NCI-H2171 treated with DMSO at 0.1 percent for 48 hours (cell line): ENCODE data around the gene LRRC75A.
"Not testable (repeated sequence)": the region's sequence is repeated elsewhere in the genome, so short reads cannot be mapped to it uniquely, and the experiment has no call there.

Source experiments
- DNase-seq: peaks from one replicate; lab custom pipeline; 2025; lab: John Stamatoyannopoulos, UW

LRRC75A gene

DNA sequence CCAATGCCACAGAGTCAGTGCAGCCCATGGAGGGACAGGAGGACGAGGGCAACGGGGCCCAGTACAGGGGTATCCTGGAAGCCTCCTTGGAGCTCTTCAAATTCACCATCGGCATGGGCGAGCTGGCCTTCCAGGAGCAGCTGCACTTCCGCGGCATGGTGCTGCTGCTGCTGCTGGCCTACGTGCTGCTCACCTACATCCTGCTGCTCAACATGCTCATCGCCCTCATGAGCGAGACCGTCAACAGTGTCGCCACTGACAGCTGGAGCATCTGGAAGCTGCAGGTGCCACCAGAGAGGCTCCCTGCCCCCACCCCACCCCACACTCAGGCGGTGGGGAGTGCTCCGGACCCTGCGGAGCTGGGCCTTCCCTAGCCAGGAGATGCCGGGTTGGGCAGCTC, 60.0 kb downstream of the LRRC75A start:
- no peak for DNase-seq

DNA sequence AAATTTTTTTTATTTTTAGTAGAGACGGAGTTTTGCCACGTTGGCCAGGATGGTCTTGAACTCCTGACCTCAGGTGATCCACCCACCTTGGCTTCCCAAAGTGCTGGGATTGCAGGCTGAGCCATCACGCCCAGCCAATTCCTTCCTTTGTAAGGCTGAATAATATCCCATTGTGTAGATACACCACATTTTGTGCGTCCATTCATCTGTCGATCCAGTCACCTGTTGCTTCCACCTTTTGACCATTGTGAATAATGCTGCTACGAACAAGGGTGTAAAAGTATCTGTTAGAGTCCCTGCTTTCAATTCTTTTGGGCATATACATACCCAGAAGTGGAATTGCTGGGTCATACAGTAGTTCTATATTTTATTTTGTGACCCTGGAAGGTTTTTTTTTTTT, 61.3 kb downstream of the LRRC75A start:
- DNase-seq: no peak

DNA sequence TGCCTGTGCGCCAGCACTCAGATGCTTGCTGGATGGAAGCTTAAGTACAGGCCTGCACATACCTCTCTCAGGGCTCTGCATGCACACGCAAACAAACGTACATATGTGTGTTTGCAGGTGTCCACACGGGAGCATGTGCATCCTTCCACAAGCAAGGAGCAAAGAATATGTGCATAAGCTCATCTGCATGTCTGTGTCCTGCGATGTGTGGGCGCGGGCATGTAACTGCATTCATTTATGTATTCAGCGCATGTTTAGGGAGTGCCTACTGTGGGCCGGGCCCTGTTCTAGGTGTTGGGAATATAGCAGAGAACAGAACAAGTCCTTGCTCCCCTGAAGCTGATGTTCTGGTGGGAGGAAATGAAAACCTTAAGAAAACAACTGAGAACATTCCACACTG, 62.9 kb downstream of the LRRC75A start:
- DNase-seq: no peak

DNA sequence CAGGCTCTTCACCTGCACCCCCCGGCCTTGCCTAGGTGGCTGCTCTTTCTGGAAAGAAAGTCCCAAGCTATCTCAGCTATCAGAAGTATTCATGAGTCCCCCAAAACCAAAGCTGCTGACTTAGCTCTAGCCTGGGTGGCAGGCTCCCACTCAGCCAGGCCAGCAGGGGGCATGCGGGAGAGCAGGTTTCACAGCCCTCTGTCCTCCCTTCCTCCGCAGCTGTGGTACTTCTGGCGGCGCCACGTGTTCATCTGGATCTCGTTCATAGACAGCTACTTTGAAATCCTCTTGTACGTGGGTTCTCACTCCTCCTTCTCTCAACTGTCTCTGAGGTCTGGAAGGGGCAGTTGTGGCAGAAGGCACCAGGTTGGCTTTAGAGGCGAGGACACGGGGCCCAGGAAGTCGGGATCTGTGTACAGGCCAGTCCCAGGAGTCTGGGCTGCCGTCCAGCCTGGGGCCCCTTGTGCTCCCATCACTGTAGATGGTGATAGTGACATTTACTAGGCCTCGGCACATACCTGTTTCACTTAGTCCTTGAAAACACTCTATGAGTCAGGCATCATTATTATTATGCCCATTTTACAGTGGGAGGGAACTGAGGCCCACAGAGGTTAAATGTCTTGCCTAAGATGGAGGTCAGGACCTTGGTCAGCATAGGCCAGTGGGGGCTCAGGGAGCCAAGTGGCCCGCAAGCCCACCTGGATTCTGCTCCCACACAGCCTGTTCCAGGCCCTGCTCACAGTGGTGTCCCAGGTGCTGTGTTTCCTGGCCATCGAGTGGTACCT, 63.7 kb downstream of the LRRC75A start:
- DNase-seq: peak; percentile 13

DNA sequence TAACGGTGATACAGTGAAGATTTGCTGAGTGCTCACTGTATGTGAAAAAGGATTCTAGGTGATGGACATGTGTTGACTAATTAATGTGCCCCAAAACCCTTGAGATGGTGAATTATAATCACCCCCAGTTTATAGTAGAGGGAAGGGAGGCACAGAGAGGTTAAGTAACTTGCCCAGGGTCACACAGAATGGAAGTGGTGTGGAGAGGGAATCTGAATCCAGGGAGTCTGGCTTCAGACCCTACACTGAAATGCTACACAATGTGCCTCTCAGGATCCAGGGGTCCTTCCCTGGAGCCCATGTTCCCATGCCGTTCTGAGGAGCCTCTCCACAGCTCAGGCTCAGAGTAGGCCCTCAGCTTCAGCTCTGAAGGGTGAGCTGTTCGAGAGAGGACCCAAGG, 65.0 kb downstream of the LRRC75A start:
- DNase-seq: no peak

DNA sequence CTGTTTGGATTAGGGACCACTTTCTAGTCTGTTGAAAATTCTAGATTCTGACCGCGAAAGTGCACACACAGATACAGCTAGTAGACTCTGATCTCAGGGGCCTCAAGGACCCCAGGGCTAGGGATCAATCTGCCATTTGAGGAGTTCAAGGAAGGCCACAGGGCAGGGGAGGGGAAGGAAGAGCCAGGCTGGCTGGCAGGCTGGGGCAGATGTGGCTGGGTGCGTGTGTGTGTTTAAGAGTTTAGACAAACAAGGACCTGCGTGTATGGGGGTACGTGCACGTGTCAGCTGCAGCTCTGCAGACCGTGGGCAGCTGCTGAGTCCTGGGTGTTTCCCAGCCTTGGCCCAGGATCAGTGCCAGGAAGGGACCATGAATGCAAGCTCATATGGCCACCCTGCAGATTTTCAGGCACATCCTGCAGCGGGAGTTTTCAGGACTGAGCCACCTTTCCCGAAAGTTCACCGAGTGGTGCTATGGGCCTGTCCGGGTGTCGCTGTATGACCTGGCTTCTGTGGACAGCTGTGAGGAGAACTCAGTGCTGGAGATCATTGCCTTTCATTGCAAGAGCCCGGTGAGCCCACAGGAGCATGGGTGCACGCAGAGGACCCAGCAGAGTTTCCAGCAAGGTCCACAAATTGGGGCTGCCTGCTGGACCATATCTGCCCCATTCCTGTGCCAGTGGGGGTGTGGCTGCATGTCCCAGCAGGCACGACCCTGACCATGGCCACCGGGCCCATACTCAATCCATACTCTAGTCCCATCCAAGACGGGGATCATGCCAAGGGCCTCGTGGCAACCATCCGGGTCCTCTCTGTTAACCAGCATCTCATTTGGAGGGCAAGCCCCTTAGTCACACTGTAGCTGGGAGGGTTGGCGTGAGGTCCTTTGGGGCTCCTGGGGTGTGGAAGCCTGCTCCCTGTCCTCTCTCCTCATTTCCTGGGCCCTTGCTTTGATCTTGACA, 66.0 kb downstream of the LRRC75A start:
- DNase-seq: no peak

DNA sequence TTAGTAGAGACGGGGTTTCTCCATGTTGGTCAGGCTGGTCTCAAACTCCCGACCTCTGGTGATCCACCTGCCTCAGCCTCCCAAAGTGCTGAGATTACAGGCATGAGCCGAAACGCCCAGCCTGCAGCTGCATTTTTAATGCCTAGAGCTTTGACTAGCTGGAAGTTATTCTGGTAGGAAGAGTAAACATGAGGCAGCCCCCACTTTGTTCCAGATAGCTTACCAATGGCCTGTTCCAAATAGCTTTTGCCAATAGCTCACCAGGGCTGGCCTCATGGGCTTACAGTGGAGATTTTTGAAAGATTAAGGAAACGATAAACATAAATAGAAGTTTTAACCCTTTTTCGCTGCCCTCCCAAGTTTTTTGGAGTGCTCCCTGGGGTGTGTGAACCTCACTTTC, 66.8 kb downstream of the LRRC75A start:
- DNase-seq: no peak

DNA sequence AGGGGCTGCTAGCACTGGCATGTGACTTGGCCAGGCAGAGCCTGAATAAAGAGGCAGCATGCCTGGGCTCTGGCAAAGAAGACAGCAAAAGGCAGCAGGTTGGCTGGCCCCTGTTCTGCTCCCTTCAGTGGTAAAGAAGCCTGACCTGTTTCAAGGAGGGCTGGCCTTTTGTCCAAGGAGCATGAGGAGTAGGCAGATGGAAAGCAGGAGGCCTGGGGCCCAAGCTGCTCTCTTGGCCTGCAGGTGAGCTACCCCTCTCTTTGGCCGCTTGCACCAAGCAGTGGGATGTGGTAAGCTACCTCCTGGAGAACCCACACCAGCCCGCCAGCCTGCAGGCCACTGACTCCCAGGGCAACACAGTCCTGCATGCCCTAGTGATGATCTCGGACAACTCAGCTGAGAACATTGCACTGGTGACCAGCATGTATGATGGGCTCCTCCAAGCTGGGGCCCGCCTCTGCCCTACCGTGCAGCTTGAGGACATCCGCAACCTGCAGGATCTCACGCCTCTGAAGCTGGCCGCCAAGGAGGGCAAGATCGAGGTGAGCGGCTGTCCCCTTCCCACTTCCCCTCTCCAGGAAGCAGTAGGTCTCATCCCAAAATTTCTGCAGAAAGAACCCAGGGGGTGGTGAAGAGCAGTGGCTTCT, 68.6 kb downstream of the LRRC75A start:
- no peak for DNase-seq

DNA sequence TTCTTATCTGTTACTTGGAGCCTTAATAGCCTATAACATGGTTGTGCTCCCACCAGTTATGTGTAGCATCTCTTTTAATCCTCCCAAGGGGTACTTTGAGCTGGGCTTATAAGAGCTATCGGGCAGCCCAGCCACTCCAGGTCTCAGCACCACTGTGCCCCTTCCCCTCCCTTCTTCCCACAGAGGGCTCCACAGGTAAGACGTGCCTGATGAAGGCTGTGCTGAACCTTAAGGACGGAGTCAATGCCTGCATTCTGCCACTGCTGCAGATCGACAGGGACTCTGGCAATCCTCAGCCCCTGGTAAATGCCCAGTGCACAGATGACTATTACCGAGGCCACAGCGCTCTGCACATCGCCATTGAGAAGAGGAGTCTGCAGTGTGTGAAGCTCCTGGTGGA, 69.6 kb downstream of the LRRC75A start:
- no peak for DNase-seq

DNA sequence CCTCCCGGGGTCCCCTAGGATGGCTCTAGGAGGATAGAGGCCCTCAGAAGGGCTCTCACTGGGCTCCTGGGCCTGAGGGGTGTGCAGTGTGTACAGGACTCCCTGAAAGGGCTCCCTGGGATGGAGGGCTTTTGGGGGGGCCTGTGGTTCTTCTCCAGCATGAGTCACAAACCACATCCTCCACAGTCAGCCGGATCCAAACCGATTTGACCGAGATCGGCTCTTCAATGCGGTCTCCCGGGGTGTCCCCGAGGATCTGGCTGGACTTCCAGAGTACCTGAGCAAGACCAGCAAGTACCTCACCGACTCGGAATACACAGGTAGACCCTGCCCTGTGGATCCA, 72.1 kb downstream of the LRRC75A start:
- no peak for DNase-seq

DNA sequence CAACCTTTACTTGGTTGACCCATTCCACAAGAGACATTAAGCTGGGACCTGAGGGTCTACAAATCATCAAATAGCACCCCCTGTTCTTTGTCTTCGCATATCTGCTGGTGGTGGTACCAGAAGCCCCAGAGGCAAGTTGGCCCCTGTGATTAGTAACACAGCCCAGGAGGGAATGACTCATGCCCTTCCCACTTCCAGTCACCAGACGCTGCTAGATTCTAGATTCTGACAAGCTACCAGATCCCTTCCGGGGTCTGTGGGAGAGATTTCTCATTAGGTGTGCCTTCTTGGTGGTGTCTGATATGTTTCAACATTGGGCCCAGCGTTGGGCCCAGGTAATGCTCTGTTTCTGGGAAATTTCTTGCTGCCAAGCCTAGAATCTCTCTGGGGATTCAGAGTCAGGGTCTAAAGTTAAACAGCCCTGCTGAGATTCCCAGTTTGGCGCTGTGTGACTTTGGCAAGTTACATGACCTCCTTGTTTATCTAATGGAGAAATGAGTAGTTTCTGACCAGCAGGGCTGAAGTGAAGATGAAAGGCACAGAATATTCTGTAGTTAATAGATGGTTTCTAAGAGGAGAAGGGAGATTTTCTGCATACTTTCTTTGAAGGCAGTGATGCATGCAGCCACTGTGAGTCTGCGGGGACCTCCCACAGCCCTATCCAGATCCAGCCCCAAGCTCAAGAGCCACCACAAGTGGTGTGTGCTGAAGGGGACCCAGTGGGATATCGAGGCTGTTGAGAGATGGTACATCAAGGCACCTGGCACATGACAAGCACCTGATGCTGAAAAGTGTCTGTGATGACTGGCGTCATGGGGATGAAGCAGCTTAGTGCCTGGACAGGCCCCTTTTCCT, 72.7 kb downstream of the LRRC75A start:
- no peak for DNase-seq

DNA sequence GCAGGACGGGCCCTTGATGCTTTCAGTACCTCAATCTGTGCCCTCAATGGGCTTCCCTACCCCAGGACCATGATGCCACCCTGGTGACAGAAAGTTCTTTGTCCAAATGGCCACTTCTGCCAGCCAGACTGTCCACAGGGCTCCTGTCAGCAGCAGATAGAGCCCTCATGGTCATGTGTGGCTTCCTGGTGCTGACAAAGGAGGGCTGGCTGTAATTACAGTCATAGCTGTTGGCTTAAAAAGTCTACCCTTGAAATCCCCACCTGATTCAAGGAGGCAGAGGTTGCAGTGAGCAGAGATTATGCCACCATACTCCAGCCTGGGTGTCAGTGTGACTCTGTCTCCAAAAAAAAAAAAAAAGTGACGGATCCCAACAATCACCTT, 73.3 kb downstream of the LRRC75A start:
- no peak for DNase-seq

DNA sequence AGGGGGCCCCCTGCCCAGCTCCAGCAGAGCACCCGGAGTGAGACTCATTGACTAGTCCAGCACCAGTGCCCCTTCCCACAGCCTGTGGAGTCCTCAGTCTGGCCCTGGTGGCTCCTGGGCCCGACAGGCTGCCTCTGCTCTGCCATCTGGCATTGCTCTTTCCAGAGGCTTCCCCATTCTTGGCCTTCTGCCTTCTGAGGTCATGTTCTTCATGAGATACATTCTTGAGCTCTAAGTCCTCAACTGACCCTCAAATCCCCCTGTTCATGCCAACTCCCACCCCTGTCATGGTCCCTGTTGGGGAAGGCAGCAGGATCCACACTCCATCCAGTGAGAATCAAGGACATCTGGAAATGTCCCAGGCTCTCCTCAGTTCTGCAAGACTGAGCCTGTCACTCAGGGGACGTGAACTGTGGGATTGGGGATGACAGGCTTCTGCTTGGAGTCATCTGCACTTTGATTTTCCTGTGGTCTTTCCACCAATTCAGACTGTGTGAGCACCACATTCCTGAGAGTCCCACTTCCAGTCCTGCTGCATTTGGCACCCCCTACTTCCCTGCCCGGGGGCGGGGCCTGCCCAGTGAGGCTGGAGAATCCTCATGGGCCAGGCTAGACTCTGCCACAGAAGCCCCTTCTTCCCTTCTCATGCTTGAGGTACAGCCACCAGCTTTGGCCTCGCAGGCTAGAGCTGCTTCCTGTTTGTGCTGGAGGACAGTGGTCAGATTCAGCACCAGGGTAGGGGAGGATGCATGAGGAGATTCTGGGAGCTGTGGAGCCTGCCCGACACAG, 73.9 kb downstream of the LRRC75A start:
- no peak for DNase-seq

DNA sequence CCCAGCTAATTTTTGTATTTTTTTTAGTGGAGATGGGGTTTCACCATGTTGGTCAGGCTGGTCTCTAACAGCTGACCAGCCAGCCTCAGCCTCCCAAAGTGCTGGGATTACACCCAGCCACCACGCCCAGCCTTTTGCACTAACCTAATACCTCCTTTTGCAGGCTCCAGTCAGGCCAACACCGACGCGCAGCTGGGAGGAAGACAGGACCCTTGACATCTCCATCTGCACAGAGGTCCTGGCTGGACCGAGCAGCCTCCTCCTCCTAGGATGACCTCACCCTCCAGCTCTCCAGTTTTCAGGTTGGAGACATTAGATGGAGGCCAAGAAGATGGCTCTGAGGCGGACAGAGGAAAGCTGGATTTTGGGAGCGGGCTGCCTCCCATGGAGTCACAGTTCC, 74.6 kb downstream of the LRRC75A start:
- no peak for DNase-seq

DNA sequence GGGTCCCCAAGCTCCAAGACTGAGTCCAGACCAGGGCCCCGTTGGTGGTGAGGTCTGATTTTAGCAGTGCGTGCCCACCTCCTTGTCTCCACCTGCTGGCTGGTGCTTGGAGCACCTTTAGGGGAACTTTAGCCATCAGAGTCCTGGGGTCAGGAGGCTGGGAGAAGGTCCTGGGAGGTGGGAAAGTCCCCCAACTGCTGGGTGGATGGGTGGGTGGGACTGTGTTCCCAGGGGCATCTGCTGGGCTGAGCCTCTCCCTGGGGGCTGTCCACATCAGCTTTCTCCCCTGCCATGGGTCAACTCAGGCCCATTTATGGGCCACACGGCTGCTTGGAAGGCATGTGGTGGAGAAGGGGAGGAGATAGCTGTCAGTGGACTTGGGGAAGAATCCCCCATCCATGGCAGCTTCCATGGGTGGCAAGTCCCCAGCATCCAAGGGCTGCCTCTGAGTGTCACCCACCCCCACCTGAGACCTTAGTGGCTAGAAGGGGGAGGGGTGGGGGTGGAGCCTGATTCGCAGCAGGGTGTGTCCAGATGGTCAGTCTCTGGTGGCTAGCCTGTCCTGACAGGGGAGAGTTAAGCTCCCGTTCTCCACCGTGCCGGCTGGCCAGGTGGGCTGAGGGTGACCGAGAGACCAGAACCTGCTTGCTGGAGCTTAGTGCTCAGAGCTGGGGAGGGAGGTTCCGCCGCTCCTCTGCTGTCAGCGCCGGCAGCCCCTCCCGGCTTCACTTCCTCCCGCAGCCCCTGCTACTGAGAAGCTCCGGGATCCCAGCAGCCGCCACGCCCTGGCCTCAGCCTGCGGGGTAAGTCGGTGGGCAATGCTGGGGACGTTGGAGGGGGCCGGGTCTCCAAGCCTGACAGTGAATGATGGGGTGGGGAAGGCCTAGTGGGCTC, 76.7 kb downstream of the LRRC75A start, which contains the start of gene TRPV2:
Gene TRPV2, plus strand, starts transcription at position 541 of the 894 bp plus-strand sequence. CDS start 2,098 bp downstream, outside the sequence.
- no peak for DNase-seq

DNA sequence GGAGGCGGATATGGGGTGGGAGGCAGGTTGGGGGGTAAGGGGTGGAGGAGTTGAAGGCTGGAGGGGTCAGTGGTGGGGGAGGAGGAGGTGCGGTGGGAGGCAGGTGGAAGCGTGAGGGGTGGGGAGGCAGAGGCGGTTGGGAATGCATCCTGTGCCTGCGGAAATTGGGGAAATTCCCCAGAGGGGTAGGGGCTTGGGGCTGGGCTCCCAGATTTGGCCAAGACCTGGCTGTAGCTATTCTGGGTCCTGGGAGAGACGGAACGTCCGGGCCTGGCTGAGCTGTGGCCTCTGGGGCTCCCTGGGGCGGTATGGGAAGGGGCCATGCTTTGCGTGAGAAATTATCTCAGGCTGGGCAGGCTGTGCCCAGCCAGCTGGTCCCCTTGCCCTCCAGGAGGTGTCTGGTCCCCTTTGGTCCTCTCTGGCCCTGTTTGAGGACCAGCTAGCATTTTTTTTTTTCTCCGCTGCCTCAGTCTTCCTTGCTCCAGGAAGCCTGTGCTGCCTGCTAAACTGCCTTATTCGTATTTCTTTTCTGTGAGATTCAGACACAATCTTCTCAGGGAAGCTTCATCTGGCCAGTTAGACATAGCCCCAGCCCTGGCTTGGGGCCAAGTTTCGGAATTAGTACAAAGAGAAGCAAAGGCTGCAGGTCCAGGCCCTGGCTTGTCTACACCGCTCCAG, 83.9 kb downstream of the LRRC75A start:
- peak; percentile 57 for DNase-seq

DNA sequence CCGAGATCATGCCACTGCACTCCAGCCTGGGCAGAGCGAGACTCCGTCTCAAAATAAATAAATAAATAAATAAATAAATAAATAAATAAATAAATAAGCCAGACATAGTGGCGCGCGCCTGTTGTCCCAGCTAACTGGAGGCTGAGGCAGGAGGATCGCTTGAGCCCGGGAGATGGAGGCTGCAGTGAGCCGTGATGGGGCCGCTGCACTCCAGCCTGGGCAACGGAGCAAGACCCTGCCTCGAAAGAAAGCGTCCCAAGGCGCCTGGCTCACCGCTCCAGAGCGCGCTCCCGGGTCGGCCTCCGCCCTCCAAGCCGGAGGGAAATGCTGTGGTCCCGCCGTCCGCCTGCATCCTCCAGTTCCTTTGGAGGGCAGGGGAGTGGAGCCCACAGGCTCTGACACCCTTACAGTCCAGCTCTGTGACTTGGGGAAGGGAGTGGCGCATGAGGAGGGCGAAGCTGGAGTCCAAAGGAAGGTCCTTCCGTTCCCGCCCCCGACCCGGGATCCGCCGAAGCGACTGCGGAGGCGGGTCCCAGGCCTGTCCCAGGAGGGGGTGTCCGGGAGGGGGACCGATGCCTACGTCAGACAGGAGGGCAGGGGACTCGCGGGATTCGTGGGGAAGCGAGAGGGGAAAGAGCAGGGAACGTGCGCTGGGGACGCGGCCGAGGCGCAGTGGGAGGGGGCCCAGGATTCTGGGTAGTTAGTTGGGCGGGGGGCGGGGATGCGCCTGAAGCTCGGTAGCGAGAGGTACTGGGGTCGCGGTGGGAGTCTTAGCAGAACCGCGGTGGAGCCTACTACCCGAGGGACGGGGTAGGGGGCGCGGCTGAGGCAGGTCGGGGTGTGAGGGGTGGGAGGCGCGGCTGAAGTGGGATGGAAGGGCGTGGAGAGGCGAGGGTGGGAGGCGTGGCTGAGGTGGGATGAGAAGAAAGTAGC, 85.0 kb downstream of the LRRC75A start:
- no peak for DNase-seq

DNA sequence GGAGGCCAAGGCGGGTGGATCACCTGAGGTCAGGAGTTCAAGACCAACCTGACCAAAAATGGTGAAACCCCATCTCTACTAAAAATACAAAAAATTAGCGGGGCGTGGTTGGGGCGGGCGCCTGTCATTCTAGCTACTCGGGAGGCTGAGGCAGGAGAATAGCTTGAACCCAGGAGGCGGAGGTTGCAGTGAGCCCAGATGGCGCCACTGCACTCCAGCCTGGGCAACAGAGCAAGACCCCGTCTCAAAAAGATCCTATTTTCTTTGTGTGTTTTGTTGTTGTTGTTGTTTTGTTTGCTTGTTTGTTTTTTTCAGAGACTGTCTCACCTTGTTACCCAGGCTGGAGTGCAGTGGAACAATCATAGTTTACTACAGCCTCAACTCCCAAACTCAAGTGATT, 88.1 kb downstream of the LRRC75A start:
- DNase-seq: not testable (repeated sequence)
